ENCODE data around the gene GLMN. TPM values are rescaled to one million over a fixed set of nuclear protein-coding genes. Genes with fewer than 3 reads are reported as not detected.

The GLMN gene
- total and polyA plus RNA-seq, 2 of the 13 experiments (the other 11 are each of a cell fraction or from before 2014, with no cell fraction given) = 5.9 to 18.4 TPM

DNA sequence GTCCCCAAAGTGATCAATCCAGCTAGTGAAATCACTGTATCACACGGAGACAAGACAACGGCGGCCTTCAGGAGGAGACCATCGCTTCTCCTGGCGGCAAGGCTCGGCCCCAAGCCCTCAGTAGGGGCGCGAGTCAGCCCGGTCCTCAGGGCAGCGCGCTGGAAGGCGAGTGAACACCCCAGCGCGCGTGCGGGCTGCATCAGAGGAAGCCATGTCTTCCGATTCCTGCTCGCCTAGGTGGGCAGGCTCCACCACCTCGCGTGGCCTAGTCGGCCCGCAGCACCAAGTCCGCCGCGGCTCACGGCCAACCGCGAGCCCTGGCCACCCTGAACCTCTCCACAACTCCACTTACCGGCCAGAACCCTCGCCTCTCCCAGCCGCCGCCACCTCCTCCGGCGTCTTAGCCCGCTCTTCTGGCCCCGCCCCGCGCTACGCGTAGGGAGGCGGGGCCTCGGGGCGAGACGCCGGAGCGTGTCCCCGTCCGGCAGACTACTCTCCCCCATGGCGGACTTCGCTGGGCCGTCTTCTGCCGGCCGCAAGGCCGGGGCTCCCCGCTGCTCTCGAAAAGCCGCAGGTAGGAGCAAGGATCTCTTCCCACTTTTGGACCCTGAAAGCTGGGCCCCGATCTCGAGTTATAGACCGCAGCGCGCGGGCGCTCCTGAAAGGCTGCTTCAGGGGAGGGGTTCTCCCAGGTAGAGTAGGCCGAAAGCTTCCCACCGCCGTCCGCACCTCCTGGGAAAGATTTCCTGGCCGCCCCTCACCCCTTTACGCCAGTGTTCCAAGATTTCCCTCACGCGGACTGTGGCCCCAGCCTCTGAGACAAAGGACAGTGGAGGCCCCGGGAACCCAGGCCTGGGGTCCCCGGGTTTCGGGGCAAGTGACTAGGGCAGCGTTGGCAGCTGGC, at the start of gene GLMN, which contains the start of gene RPAP2 (continued):
- no peak for TF ChIP-seq AFF4 (CRISPR knock-in tag; IDR thresholded peaks at IDR 0.05)
- TF ChIP-seq, protein P1, sequence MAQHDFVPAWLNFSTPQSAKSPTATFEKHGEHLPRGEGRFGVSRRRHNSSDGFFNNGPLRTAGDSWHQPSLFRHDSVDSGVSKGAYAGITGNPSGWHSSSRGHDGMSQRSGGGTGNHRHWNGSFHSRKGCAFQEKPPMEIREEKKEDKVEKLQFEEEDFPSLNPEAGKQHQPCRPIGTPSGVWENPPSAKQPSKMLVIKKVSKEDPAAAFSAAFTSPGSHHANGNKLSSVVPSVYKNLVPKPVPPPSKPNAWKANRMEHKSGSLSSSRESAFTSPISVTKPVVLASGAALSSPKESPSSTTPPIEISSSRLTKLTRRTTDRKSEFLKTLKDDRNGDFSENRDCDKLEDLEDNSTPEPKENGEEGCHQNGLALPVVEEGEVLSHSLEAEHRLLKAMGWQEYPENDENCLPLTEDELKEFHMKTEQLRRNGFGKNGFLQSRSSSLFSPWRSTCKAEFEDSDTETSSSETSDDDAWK (CRISPR knock-in tag; IDR thresholded peaks at IDR 0.05) = no peak
- TF ChIP-seq SP4 (CRISPR knock-in tag; IDR thresholded peaks at IDR 0.05) = peak; percentile 75
- TF ChIP-seq CHCHD3 (CRISPR knock-in tag; IDR thresholded peaks at IDR 0.05) = no peak
- 0 out of 2 replicates have a peak, but pooled peaks have one; percentile 27 for TF ChIP-seq SALL2 (CRISPR knock-in tag; IDR thresholded peaks at IDR 0.05)
- TF ChIP-seq DNMT1 (CRISPR knock-in tag; IDR thresholded peaks at IDR 0.05) = no peak
- TF ChIP-seq RNF2 (conservative IDR thresholded peaks at IDR 0.05; ENCODE audit: low read depth) = no peak
- peak; percentile 45 for TF ChIP-seq HOXA5 (CRISPR knock-in tag; IDR thresholded peaks at IDR 0.05)
- TF ChIP-seq PTBP1 (IDR thresholded peaks at IDR 0.05; ENCODE audit: low read depth, low read length, poor library complexity, severe bottlenecking) = no peak
- TF ChIP-seq HNRNPL (IDR thresholded peaks at IDR 0.05; ENCODE audit: low read depth, low read length) = peak; percentile 77
- TF ChIP-seq ZSCAN29 (CRISPR knock-in tag; conservative IDR thresholded peaks at IDR 0.05) = no peak
- TF ChIP-seq ZNF282 (IDR thresholded peaks at IDR 0.05; ENCODE audit: partially characterized antibody) = no peak
- TF ChIP-seq FOXO4 (CRISPR knock-in tag; conservative IDR thresholded peaks at IDR 0.05) = no peak
- TF ChIP-seq BATF2 (CRISPR knock-in tag; IDR thresholded peaks at IDR 0.05) = no peak
- no peak for TF ChIP-seq HNRNPH1 (optimal IDR thresholded peaks at IDR 0.05; ENCODE audit: low read depth, low read length)
- TF ChIP-seq ZNF552 (CRISPR knock-in tag; IDR thresholded peaks at IDR 0.05; ENCODE audit: borderline replicate concordance) = no peak
- no peak for TF ChIP-seq NPAS2 (CRISPR knock-in tag; IDR thresholded peaks at IDR 0.05; ENCODE audit: borderline replicate concordance)
- no peak; the same call in 1 of the 2 replicates for TF ChIP-seq ZXDC (CRISPR knock-in tag; IDR thresholded peaks at IDR 0.05)
- TF ChIP-seq SKI (IDR thresholded peaks at IDR 0.05; ENCODE audit: partially characterized antibody) = no peak
